HG03060 (cell line): ENCODE measurements around the gene CDH7.

Experiments used
- ATAC-seq: cut with Tn5 transposase; IDR thresholded peaks from one replicate; pipeline ENCODE4 v1.9.1; 2021; ENCODE audit warnings: low read depth, moderate number of reproducible peaks; ENCODE audit not compliant: unreplicated experiment

CDH7 gene

GRCh38 chr18:65762556-65762955 lies 11.7 kb downstream of the CDH7 start:
- ATAC-seq: no peak

GRCh38 chr18:65767406-65767805 lies 16.6 kb downstream of the CDH7 start:
- no peak for ATAC-seq

- ATAC-seq: no peak
These were observed 17.4 kb downstream of the CDH7 start for GRCh38 chr18:65768120-65768778.

GRCh38 chr18:65769652-65770051 lies 18.8 kb downstream of the CDH7 start:
- no peak for ATAC-seq

GRCh38 chr18:65786474-65786873 lies 35.7 kb downstream of the CDH7 start:
- no peak for ATAC-seq

- no peak for ATAC-seq
These were observed 37.6 kb downstream of the CDH7 start for GRCh38 chr18:65788373-65788772.

DNA sequence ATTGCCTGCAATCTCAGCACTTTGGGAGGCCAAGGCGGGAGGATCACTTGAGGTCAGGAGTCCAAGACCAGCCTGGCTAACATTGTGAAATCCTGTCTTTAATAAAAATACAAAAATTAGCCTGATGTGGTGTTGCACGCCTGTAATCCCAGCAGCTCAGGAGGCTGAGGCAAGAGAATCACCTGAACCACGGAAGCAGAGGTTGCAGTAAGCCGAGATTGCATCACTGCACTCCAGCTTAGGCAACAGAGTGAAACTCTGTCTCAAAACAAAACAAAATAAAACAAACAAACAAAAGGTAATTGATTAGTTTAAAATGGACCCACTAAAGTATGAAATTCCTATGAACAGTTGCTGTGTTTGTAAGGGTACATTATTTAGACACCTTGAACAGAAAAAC lies 39.8 kb downstream of the CDH7 start:
- no peak for ATAC-seq

GRCh38 chr18:65791719-65792118 lies 40.9 kb downstream of the CDH7 start:
- no peak for ATAC-seq

GRCh38 chr18:65792456-65793074 lies 41.8 kb downstream of the CDH7 start:
- no peak for ATAC-seq

GRCh38 chr18:65808759-65809158 lies 57.9 kb downstream of the CDH7 start:
- no peak for ATAC-seq

DNA sequence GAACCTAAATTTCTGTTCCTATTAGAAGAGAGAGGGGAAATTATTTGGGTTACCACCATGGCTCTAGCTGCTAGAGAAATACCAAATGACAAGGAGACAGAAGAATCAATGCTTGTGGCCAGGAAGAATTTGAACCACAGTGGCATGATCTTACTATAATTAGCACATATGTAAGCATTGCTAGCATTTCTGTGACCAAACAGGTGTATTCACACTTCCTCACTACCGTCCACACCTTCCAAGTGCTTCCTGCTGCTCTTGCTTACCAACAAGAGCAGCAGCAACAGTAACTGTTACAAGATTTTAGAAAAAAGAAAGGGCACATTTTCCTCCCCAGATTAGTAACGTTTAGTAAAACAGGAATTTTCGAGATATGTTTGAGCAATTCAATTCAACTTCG lies 60.5 kb downstream of the CDH7 start:
- no peak for ATAC-seq

GRCh38 chr18:65815506-65815905 lies 64.7 kb downstream of the CDH7 start:
- ATAC-seq: no peak

DNA sequence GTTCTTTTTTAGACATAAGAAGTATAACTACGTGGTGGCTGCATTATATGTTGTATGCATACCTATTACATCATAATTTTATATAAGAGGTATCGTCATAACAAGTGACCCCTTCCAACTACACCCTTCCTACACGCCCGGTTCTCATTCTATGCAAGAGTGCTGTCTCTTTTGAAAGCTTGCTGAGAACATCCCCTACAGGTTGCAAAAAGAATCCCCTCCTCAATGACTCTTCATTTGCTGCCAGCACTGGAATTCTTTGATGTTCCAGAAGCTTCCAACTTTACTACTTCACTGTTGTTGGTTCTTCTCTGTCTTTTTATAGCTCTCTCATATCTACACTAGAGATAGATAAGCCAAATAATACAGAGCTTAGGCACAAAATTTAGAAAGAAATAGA lies 66.4 kb downstream of the CDH7 start:
- ATAC-seq: no peak

DNA sequence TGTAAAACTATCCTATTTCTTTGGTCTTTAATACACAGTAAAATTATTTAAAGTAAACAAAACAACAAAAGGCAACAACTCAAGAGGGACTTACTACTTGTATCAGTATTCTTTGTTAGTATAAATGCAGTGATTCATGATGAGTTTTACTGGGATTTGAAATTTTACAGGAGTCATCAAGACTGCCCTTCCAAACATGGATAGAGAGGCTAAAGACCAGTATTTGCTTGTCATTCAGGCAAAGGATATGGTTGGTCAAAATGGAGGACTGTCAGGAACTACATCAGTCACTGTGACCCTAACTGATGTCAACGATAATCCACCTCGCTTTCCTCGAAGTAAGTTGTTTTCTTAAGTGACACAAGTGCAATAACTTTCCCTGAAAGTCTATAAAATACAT lies 71.1 kb downstream of the CDH7 start:
- no peak for ATAC-seq

GRCh38 chr18:65822826-65823225 lies 72.0 kb downstream of the CDH7 start:
- no peak for ATAC-seq

DNA sequence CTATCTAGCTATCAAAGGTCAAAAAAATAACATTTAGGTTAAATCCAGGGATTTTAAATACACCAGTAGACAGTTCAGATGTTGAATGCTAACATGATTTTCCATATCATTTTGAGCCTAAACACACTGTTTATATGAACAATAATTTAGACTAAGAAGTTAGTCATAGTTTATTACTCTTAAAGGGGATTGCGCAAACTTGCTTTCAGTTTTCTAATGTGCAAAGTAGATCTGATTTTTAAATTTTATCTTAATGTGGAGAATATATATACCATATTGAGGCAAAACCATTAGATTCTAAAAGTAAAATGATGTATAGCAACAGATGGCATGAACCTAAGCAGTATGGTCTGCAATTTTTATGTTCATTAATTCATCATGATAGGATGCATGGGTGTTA lies 76.6 kb downstream of the CDH7 start:
- ATAC-seq: no peak

GRCh38 chr18:65835881-65836280 lies 85.1 kb downstream of the CDH7 start:
- ATAC-seq: no peak

GRCh38 chr18:65846107-65846506 lies 95.3 kb downstream of the CDH7 start:
- ATAC-seq: no peak

- ATAC-seq: no peak
These were observed 101.5 kb downstream of the CDH7 start for GRCh38 chr18:65852273-65852672.

- ATAC-seq: no peak
These were observed 108.3 kb downstream of the CDH7 start for GRCh38 chr18:65859075-65859474.

- no peak for ATAC-seq
These were observed 118.7 kb downstream of the CDH7 start for GRCh38 chr18:65869527-65869926.

- ATAC-seq: no peak
These were observed 125.5 kb downstream of the CDH7 start for GRCh38 chr18:65876310-65876709.

DNA sequence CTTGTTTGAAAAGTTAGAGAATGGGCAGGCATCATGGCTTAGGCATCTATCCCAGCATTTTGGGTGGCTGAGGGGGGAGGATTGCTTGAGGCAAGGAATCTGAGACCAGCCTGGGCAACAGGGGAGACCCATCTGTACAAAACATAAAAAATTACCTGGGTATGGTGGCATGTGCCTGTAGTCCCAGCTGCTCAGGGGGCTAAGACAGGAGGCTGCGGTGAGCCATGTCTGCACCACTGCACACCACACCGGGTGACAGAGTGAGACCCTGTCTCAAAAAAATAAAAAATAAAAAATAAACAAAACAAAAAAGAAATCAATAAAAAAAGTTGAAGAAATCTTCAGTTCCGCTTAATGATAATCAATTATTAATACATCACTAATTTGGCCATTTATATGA lies 146.5 kb downstream of the CDH7 start:
- ATAC-seq: no peak
